SW480 (cell line): ENCODE data around the gene CSRNP3.

Experiments
- DNase-seq: peaks from one replicate; pipeline ENCODE4 v3.0.0-alpha.2; 2016; ENCODE audit warnings: low spot score

CSRNP3 gene

DNA sequence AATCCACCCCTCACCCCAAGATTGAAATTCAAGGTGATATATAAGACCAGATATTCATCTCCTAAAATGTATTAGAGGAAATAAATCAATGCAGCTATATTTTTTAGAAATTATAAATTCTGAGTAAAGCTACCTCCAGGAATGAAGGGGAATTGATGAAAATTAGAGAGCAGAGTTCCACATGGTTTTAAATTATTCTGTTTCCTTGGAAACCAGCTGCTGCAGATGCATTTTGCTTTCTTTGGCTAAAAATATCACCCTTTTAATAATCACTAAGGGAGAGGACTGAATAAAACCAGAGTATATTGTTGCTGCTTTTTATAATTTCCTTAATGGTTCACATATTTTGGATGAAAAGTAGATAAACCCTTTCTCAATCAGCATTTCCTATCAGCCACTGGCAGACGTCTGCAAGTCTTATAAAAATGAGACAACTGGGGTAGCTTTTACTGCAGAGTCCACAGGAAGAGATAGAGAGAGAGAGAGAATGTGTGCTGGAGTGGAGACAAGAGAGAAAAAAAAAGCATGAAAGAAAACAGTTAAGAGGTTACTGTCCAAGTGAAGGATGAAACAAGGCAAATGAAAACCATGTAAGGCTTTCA lies 2.0 kb downstream of the CSRNP3 start:
- DNase-seq: no peak

DNA sequence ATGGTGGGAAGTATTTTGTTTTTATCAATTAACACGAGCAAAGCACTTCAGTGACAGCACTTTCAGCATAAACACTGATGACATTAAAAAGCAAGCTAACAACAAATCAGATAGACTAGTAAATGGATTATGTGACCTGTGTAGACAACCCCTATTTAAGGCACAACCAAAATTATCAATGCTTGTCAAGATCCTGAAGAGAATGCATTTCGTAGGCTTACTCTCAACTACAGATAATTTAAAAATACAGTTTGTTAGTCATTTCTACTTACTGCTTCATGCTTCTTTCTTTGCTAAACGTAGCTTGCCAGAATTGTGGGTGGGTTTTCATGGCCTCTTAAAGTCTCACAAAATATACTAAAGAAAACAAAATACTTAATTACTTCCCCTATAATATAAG lies 3.4 kb downstream of the CSRNP3 start:
- DNase-seq: no peak

DNA sequence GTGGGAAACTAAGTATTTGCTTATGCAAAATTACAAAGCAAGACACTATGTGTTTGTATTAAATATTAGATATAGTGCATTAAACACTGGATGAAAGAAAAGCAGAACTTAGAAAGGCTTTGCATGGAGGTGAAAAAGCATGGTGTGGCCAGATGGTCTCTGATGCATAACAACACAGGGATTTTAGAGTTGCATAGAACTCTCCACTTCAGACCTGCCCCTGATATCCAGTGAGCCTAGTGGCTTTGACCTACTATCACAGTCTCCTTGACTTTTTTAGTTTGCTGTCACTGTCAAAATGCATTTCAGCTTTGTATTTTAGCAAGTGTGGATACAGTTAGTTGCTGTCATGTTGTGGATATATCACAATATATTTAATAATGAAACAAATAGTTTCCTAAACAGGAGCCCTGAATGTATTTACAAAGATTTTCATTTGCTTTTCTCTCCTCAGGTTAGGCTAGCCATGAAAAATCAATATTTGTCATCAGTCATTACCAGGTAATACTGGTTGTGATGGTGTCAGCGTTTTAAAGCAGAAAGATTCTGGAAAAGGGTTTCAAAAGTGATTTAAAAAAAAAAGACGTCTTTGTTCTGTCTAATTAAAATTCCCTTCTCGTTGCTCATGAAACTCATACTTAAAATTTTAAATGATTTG lies 5.2 kb downstream of the CSRNP3 start:
- no peak for DNase-seq

DNA sequence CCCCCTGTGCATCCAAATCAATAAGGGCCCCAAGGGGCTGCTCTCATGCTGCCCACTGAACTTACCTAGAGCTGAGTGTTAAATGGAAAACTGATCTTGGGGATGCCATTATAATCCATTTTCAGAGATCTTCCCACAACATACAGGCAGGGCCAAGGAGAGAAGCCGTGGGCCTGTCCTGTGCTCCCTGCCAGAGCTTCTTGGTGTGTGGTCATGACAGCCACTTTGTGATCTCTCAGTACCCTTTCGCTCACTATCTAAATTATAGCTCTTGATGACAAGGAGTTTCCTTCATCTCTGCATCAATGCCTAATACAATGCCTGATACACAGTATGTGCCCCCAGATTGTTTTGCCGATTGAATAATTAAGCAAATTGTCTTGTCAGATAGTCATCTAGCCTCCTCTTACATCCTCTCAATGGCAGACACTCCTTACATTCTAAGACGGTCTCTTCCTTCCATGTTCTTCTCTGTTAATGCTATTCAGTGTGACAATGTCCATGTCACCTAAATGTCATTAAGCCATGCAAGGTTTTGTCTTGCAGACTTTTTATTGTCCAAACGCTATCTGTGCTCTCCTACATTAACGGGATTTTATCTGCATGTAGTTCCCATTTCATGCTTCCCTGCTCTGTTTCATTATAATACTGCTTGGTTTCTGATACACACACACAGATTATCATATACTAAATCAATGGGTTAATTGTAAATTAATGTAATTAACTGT lies 5.9 kb downstream of the CSRNP3 start:
- DNase-seq: no peak

DNA sequence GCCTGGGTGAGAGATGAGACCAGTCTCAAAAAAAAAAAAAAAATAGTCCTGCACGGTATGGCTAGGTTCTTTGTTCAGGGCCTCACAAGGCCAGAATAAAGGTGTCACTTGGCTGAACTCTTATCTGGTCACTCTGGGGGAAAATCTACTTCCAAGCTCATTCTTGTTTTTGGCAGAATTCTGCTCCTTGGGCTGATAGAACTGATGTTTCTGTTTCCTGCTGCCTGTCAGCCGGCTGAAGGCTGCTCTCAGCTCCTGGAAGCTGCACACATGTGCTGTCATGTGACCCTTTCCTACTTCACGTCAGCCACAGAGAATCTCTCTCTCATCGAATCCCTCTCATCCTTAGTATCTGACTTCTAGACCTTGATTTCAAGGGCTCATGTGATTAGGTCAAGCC lies 10.4 kb downstream of the CSRNP3 start:
- no peak for DNase-seq

DNA sequence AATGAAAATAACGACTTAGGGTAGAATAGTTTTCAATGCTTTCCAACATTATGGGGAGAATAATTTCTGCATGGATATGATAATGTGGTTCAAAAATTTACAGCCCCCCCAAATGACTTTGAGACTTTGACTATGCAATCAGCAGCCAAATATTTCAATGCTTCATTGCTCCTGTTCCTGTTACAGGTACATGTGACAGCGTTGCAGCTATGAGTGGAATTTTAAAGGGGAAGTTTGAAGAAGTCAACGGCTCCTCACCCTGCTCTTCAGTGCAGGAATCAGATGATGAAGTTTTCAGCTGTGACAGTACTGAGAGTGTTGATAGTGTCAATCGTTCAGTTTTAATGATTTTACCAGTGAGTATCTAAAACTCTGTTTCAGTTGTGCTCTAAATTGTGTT lies 25.1 kb downstream of the CSRNP3 start:
- no peak for DNase-seq

DNA sequence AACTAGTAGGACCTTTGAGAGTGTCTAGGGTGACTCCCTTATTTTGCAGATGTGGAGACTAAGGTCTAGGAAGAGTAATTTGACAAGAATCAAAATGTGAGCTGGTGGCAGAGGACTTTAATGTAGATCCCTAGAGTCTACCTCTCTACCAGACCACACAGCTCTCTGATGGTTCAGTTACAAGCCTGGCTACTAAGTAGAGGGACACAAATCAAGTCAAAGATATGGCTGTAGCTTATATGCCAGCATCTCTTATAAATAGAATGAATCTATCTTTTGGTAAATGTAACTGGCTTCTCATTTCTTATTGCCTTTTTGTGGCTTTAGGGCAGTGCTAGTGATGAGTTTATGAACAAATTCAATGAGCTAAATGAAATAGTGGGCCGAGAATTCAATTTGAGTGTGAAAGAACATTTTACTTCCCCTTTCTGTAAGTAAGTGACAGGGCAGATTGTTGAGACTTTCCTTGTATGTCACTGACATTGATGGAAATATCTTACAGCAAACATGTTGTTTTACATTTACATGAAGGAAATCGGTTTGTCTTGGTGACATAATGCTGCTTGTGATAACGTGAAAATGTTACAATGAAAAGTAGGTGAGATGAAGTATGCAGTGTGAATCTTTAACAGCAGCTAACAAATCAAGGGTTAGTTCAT lies 28.3 kb downstream of the CSRNP3 start:
- no peak for DNase-seq

DNA sequence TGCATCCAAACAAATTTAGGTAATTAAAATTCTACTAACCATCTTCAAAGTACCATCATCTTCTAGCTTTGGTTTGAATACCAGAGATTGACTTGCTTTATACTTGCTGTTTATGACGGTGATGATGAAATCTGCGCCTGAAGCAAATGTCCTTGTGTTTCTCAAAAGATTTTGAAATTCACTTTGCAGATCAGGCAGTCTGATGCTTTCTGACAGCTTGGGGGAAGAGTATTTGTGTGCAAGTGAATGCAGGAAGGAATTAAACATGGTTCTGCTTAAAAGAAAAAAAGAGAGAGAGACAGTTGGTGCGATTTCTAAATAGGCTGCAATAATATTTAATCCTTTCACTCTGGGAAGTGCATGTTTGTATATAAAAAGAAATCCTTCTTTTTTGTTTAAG lies 29.6 kb downstream of the CSRNP3 start:
- no peak for DNase-seq

DNA sequence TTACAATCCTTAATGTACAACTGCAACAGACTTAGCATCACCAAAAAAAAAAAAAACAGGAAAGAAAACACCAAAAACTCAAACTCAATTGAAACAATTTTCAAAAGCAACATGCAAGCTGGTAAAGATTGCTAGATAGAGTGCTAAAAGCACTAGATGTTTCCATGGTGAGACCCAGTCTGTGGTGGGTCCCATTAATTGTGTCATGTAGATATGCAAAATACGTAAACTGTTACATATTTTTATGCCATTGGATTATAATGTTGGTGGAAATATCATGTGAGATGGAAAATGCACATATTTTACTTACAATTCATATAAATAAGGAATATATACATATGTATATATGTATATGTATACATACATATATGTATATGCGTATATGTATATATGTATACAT lies 30.5 kb downstream of the CSRNP3 start:
- DNase-seq: no peak

DNA sequence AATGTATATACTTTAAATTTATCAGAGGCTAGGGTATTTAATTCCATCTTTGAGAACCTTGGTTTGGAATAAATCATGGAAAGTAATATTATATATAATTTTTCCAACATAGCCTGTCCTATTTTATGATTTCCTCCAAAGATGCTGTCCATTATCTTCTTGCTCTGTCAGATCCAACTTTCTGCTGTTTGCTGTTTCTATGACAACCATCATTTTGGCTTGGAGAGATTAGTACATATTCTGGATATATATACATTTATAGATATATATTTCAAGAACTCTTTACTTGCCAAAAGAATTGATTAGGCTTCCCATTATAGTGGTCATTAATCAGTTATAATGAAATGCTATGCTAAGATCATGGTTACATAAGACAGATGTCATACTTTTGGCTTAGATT lies 31.3 kb downstream of the CSRNP3 start:
- no peak for DNase-seq

DNA sequence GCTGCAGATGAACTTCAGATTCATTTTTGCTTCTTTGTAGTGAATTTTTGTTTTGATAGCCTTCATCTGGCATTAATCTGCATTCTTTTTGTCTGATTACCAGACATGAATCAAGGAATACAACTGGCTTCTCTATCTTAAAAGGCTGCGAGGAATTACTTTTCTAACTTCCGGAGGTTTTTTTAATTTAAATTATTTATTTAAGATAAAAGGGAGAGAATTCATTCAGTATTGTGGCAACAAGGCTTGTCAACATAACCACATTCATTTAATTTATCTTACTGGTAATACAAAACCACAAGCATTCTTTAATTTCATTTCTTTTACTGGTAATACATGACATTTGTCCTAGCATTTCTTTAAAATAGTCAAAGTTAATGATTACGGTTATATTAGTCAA lies 36.0 kb downstream of the CSRNP3 start:
- DNase-seq: no peak

DNA sequence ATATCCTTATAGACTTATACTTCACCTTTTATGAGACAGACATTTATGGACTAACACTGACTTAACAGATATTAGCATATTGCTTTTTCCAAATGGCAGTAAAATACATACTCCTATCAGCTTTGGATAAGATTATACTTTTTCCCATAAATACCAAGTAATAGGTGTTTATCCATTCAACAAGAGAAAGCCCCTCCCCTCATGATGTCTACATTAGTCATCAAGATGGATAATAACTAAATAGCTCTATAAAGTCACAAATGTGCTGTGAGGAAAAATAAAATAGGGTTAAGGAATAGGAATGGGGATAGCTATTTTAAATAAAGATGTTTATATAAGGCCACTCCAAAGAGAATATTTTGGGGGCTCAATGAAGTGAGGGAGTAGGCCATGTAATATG lies 39.4 kb downstream of the CSRNP3 start:
- no peak for DNase-seq

DNA sequence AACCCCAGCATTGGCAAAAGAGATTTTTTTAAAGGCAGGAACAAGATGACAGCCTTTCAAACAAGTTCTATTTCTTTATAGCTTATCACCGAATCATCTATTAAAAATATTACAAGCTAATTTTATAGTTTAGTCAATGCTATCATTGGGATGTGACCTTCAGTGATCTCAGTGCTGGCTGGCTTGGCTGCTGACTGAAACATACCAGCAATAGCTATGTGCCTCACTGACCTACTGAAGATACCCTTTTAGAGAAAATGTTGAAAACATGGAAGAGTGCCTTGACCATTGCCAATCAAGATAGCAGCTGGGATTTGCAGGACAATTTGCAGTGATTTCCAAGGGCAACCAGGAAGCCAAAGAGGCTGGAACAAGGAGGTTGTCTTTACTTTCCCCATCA lies 44.0 kb downstream of the CSRNP3 start:
- DNase-seq: no peak

DNA sequence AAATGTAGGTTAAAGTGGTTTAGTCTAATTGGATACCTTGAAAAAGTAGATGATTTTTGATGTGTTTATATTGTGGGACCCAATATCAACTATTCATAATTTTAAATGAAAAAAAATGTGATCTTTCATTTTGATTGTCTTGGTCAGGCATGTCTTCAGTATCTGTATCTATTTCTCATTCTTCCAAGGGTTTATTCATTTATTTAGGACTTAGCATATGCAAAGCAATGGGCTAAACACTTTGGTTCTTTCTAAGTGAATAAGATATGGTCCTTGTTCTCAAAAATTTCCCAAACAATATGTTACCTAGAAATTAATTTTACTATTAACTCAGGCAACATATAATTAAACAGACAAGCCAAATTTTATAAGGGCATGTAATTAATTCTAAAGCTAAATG lies 49.1 kb downstream of the CSRNP3 start:
- no peak for DNase-seq

DNA sequence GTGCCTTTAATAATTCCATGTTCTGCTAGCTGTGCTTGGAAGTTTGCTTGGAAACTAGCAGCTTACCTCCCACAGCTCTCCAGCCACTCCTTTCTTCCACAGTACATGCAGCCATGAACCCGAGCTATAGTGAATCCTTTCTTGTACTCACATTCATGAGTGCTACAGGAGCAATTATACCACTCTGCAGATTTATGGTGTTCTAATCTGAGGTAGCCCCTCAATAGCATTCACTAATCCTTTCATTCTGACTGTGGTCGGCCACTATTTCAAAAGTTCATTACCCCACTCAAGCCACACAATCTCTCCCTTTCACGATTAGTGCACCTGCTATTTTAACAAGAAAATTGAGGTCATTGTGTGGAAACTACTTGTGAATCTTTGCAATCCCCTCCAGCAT lies 53.2 kb downstream of the CSRNP3 start:
- no peak for DNase-seq

DNA sequence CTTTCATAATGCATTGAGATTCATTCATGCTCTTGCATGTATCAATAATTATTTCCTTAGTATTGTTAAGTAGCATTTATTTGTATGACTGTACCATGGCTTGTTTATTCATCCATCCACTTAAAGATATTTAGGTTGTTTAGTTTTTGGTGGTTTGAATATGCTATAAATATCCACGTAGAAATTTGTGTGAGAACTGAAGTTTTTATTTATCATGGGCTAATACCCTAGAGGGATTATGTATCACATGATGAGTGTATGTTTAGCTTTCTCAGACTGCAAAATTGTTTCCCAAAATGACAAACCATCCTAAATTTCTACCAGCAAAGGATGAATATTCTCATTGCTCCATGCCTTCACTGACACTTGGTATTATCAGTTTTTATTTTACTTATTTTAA lies 55.2 kb downstream of the CSRNP3 start:
- no peak for DNase-seq

DNA sequence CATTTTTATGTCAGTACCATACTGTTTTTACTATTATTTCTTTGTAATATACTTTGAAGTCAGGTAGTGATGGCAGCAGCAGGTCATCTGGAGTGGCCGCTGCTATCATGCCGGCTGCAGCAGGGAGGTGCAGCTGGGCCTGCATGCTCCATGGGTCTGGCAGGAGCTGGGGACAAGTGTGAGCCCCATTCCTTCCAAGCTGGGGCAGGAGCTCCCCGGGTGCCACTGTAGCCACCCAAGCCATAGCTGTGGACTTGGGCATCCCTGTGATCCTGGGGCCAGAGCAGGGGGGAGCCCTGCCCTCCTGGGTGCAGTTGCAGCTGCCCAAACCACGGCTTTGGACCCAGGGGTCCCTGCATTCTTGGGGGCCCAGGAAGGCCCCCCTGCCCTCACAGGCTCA lies 59.2 kb downstream of the CSRNP3 start:
- no peak for DNase-seq

DNA sequence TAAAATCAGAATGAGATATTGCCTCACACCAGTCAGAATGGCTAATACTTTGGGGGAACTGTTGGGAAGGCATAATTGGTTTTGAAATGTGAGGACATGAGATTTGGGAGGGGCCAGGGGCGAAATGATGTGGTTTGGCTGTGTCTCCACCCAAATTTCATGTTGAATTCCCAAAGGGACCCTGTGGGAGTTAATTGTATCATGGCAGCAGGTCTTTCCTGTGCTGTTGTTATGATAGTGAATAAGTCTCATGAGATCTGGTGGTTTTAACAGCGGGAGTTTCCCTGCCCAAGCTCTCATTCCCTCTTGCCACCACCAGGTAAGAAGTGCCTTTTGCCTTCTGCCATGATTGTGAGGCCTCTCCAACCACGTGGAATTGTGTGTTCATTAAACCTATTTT lies 59.6 kb downstream of the CSRNP3 start:
- no peak for DNase-seq

DNA sequence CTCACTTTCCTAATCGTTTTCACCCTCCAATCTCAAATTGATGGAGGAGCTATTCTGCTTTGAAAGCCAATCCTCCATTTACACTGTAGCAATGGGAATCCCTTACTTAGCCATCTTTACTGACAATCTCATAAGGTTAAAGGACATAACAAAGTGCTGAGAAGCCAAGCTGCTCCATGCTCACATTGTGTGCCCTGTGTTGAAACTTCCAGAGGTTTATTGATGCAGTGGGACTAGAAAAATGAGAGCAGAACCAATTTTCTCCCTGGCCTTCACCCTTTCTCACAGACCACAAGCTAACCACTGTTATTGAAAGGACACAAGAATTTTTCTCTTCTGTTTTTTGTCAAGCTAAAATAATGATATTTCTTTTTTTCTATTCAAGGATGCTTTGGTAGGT lies 63.8 kb downstream of the CSRNP3 start:
- no peak for DNase-seq

DNA sequence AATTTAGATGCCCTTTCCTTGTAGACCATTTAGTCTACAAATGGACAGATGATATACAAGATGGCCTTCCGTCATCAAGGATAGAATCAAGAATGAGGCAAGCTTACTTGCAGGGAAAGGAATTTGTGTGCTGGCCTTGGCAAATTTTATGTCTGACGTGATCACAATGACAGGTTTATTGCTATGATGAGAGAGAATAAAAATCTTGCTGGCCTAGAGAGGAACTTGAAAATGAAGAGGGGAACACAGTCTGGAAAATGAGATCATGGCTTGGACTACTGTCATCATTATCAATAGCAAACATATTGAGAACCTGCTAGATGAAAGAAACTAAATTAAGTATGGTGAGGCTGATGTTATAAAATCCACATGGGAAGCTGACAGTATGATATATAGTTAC lies 66.0 kb downstream of the CSRNP3 start:
- no peak for DNase-seq

DNA sequence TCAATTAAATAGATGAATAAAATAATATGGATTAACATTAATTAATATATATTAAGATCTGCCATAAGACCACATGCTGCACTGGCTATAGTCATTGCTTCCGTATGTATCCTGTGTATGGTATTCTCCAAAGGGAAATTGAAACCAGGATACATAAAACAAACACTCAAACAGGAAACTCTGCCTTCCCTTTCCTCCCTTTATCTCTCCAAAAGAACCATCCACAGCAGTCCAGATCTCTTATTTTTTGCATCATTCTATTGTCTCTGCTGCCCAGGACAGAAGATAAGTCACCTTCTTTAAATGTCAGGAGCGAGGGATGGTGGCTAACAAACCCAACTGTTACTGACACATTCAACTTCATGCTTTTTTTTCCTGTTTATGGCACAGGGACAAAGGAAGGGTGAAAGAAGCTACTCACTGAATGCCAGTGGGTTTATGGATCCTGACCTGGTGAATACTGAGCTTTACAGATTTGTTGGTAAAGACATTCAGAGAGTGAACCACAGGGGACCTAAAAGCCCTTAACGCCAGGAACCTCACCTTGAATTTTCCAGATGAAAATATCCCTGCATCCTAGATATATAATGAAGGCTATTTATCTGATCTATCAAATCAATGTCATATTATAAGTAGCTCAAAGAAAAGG lies 67.5 kb downstream of the CSRNP3 start:
- DNase-seq: no peak

DNA sequence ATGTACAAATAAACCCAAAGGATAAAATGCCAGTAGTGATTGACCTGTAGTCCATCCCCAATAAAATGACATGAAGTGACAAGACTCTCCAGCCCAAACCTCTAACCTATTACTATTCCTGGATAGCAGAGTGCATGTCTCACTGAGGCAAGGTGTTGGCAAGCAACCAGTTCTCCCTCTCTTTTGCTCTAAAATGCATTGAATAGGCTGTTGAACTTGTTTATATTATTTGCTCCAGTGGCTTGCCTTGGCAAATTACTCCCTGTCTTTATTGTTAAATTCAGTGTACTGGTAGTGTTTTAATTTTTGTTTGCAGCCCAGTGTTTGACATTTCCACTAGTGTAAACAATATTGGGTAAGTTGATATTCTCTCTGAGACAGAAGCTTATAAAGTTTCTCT lies 70.5 kb downstream of the CSRNP3 start:
- no peak for DNase-seq

DNA sequence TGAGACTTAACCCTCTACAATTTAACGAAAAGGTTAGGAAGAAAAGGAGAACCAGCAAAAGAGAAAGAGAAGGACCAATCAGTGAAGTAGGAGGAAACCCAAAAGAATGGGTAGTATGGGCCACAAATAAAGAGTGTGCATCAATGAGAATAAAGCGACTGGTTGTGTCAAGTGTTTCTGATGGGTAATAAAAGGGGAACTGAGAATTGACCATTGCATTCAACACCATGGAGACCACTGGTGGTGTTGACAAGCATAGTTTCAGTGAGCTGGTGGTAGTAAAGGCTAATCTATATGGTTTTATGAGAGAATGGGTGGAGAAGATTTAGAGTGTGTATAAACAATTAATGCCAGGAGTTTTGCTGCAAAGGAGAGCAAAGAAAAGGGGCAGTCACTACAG lies 75.4 kb downstream of the CSRNP3 start:
- no peak for DNase-seq
